Endothelial cell (in vitro differentiated cells): ENCODE measurements around the gene ANKMY2. TPM values are rescaled to one million over a fixed set of nuclear protein-coding genes. Genes with fewer than 3 reads are reported as not detected.

ENCODE experiments used
- DNase-seq: peaks from one replicate; pipeline ENCODE4 v3.0.0; 2021; ENCODE audit warnings: low spot score
- H3K27ac Mint-ChIP-seq: one replicate; pipeline ENCODE4 v1.8.0; 2021; ENCODE audit warnings: mixed read lengths, inconsistent platforms; ENCODE audit not compliant: unreplicated experiment
- H3K27me3 Mint-ChIP-seq: one replicate; pipeline ENCODE4 v1.8.0; 2021; ENCODE audit warnings: mild to moderate bottlenecking, moderate library complexity, mixed read lengths, inconsistent platforms; ENCODE audit not compliant: unreplicated experiment
- H3K36me3 Mint-ChIP-seq: one replicate; pipeline ENCODE4 v1.8.0; 2021; ENCODE audit warnings: mild to moderate bottlenecking, low read depth, mixed read lengths, inconsistent platforms; ENCODE audit not compliant: unreplicated experiment
- H3K4me1 Mint-ChIP-seq: one replicate; pipeline ENCODE4 v1.8.0; 2021; ENCODE audit warnings: mild to moderate bottlenecking, mixed read lengths, inconsistent platforms; ENCODE audit not compliant: unreplicated experiment
- H3K4me3 Mint-ChIP-seq: one replicate; pipeline ENCODE4 v1.8.0; 2021; ENCODE audit warnings: mild to moderate bottlenecking, mixed read lengths, inconsistent platforms; ENCODE audit not compliant: unreplicated experiment
- H3K9me3 Mint-ChIP-seq: one replicate; pipeline ENCODE4 v1.8.0; 2021; ENCODE audit warnings: mixed read lengths, inconsistent platforms; ENCODE audit not compliant: unreplicated experiment
- total RNA-seq: library from RNA; stranded (reverse); fragmentation: NEBNext Ultra II Directional; extraction: Animal tissue kit (Norgen Biotek cat#: 25700); gene quantifications from one replicate; pipeline ENCODE4 v1.2.1, GENCODE V29; 2021; ENCODE audit not compliant: unreplicated experiment
- TF ChIP-seq, protein P1 (sequence below): fragments of 200-600 bp; sonication (generic); IDR thresholded peaks from one replicate; pipeline ENCODE4 v1.5.0; 2021; ENCODE audit warnings: antibody characterized with exemption; ENCODE audit not compliant: unreplicated experiment

ANKMY2 gene
- total RNA-seq, 1 donor from 2014 or later = 20.5 TPM

- Mint-ChIP-seq H3K4me3 (no peak overlapping the region), H3K4me1 (no peaks in the 10 kb centered on the region), H3K9me3 (no peaks in the 10 kb centered on the region), H3K36me3 (peaks cover 4% of the 10 kb centered on the region), H3K27me3 (peaks cover 4% of the 10 kb centered on the region), H3K27ac (no peak overlapping the region)
- TF ChIP-seq, protein P1, sequence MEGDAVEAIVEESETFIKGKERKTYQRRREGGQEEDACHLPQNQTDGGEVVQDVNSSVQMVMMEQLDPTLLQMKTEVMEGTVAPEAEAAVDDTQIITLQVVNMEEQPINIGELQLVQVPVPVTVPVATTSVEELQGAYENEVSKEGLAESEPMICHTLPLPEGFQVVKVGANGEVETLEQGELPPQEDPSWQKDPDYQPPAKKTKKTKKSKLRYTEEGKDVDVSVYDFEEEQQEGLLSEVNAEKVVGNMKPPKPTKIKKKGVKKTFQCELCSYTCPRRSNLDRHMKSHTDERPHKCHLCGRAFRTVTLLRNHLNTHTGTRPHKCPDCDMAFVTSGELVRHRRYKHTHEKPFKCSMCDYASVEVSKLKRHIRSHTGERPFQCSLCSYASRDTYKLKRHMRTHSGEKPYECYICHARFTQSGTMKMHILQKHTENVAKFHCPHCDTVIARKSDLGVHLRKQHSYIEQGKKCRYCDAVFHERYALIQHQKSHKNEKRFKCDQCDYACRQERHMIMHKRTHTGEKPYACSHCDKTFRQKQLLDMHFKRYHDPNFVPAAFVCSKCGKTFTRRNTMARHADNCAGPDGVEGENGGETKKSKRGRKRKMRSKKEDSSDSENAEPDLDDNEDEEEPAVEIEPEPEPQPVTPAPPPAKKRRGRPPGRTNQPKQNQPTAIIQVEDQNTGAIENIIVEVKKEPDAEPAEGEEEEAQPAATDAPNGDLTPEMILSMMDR = no peak
- no peak for DNase-seq
Observed at GRCh38 chr7:16586081-16586874, 59.3 kb downstream of the ANKMY2 start.

DNA sequence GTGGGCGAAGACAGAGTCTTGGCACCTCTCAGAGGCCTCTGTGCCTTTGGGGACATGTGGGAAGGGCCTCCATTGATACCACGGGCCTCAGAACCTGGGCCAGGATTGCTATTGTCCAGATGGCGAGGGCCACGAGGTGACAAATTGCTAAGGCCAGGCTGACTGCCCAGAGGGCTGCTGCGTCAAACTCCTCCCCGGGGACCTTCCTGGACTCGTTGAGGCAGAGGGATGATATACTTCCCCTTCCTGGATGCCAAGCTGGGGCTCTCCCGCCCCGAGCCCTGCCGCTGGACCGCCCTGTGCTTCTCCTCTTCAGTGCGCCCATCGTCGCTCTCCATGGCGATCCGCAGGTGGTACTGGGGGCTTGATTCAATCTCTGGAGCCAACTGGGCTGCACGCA is 60.0 kb downstream of the ANKMY2 start:
- Mint-ChIP-seq H3K36me3 (peaks cover 4% of the 10 kb centered on the region), H3K9me3 (no peaks in the 10 kb centered on the region), H3K4me3 (no peak overlapping the region), H3K27me3 (peaks cover 4% of the 10 kb centered on the region), H3K27ac (no peak overlapping the region), H3K4me1 (no peaks in the 10 kb centered on the region)
- DNase-seq = no peak
- TF ChIP-seq, protein P1 = no peak

DNA sequence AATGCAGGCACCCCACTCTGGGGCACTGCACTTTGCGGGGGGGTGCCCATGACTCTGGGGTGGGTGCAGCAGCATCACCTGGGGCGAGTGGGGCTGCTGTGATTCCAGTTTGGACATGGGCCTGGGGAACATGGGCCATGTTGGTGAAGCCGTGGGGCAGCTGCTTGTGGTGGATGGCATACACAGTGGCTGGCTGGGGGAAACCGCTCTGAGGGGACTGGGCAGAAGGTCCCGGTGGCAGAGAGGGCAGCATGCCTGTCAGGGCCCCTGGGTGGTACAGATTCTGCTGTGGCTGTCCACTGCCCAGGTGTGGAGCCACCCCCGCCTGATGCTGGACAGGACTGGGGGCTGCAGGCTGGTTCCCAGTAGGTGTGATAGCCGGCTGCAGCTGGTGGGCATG is 61.7 kb downstream of the ANKMY2 start:
- H3K27ac Mint-ChIP-seq = no peak overlapping the region
- TF ChIP-seq, protein P1 = no peak
- no peaks in the 10 kb centered on the region for H3K9me3 Mint-ChIP-seq

GRCh38 chr7:16581286-16581685 is 64.3 kb downstream of the ANKMY2 start:
- H3K9me3 Mint-ChIP-seq = peaks cover 6% of the 10 kb centered on the region
- no peak for DNase-seq
- H3K4me1 Mint-ChIP-seq = no peaks in the 10 kb centered on the region
- H3K4me3 Mint-ChIP-seq = no peak overlapping the region
- H3K27me3 Mint-ChIP-seq = peaks cover 4% of the 10 kb centered on the region
- H3K36me3 Mint-ChIP-seq = peaks cover 4% of the 10 kb centered on the region
- TF ChIP-seq, protein P1 = no peak
- no peak overlapping the region for H3K27ac Mint-ChIP-seq

More for the DNA sequence above, 61.7 kb downstream of the ANKMY2 start:
- Mint-ChIP-seq H3K27me3 (peaks cover 4% of the 10 kb centered on the region), H3K4me3 (no peak overlapping the region), H3K4me1 (no peaks in the 10 kb centered on the region), H3K36me3 (peaks cover 4% of the 10 kb centered on the region)
- DNase-seq = no peak

DNA sequence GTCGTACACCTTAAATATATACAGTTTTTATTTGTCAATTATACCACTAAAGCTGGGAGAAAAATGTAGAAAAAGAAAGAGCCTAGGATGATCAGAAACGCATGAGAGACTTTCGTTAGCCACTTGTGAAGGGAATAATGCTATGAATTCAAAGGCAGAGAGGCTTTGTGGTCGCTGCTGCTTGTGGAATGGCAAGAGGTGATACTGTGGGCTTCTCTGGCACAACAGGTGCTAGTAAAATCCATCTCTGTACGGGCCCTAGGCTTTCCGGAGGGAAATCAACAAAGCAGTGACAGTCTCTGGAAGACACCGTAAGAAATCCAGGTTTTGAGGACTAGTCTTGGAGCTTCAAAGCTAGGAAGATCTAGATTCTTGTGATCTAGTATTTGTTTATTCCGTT is 66.3 kb downstream of the ANKMY2 start:
- H3K27me3 Mint-ChIP-seq = no peaks in the 10 kb centered on the region
- H3K36me3 Mint-ChIP-seq = no peaks in the 10 kb centered on the region
- H3K4me3 Mint-ChIP-seq = no peak overlapping the region
- no peak for DNase-seq
- TF ChIP-seq, protein P1 = no peak
- no peak overlapping the region for H3K27ac Mint-ChIP-seq
- peaks cover 6% of the 10 kb centered on the region for H3K9me3 Mint-ChIP-seq
- H3K4me1 Mint-ChIP-seq = peaks cover 3% of the 10 kb centered on the region
